ENCODE results near the gene TRPV4. TPM values are rescaled to one million over a fixed set of nuclear protein-coding genes. Genes with fewer than 3 reads are reported as not detected.

Gene TRPV4
- total RNA-seq, 4 donors from 2014 or later, result 0.13 to 0.82 (median 0.19) TPM; not detected in 1

DNA sequence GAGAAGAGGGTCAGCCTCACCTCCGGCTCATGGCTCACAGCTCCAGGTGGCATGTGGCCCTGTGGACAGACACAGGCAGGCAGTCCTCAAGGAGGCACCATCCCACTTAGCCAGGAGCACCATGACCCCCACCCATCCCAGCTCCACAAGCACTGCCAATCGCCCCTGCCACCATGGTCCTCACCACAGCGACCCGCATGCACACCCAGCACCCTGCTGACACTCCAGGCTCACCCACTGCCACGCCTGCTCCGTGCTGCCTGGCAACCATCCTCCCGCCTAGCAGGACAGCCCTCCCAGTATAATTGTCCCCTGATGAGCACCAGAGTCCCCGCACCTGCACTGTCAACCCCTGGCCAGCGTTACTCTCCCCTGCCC lies 50.9 kb downstream of the TRPV4 start:
- no peaks in the 10 kb centered on the region for H3K36me3 ChIP-seq
- no peak for ATAC-seq
- TF ChIP-seq, protein P1, sequence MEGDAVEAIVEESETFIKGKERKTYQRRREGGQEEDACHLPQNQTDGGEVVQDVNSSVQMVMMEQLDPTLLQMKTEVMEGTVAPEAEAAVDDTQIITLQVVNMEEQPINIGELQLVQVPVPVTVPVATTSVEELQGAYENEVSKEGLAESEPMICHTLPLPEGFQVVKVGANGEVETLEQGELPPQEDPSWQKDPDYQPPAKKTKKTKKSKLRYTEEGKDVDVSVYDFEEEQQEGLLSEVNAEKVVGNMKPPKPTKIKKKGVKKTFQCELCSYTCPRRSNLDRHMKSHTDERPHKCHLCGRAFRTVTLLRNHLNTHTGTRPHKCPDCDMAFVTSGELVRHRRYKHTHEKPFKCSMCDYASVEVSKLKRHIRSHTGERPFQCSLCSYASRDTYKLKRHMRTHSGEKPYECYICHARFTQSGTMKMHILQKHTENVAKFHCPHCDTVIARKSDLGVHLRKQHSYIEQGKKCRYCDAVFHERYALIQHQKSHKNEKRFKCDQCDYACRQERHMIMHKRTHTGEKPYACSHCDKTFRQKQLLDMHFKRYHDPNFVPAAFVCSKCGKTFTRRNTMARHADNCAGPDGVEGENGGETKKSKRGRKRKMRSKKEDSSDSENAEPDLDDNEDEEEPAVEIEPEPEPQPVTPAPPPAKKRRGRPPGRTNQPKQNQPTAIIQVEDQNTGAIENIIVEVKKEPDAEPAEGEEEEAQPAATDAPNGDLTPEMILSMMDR (IDR thresholded peaks at IDR 0.05), result no peak
- TF ChIP-seq POLR2AphosphoS5 (IDR thresholded peaks at IDR 0.05) (no peak), EP300 (IDR thresholded peaks at IDR 0.05) (no peak), POLR2A (IDR thresholded peaks at IDR 0.05) (no peak)
- no peak overlapping the region for H3K27ac ChIP-seq
- H3K4me3 ChIP-seq, result no peak overlapping the region
- H3K4me1 ChIP-seq, result no peaks in the 10 kb centered on the region
- 85 to 89% methylated on average over 4 to 8 of the region's 9 CpGs for WGBS, 2 donors (ENCODE audit: low coverage in 1 of 2)
- peaks cover 0 to 14% (median 0%) of the 10 kb centered on the region in 3 donors for H3K9me3 ChIP-seq
- H3K27me3 ChIP-seq, result peaks cover 13% of the 10 kb centered on the region

DNA sequence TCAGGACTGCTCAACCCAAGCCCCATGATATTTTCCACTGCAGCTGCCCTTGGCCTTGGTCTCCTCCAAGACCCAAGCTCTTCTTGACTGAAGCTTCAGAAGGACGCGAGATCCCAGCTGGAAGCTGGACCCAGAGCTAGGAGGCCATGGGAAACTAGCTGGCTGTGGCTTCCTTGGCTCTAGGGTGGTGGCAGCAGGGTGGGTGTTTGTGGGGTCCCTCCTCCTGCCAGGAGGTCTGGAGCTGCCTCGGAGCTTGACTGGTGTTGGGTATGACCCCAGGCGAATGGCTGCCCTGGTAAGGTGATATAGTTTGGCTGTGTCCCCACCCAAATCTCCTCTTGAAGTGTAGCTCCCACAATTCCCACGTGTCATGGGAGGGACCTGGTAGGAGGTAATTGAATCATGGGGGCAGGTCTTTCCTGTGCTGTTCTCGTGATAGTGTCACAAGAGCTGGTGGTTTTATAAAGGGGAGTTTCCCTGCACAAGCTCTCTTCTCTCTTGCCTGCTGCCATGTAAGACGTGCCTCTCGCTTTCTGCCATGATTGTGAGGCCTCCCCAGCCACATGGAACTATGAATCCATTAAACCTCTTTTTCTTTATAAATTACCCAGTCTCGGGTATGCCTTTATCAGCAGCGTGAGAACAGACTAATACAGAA lies 51.4 kb downstream of the TRPV4 start:
- WGBS, 2 donors (ENCODE audit: low coverage in 1 of 2), result 73 to 81% methylated on average over 5 to 6 of the region's 10 CpGs
- no peak for ATAC-seq
- H3K36me3 ChIP-seq, result no peaks in the 10 kb centered on the region

DNA sequence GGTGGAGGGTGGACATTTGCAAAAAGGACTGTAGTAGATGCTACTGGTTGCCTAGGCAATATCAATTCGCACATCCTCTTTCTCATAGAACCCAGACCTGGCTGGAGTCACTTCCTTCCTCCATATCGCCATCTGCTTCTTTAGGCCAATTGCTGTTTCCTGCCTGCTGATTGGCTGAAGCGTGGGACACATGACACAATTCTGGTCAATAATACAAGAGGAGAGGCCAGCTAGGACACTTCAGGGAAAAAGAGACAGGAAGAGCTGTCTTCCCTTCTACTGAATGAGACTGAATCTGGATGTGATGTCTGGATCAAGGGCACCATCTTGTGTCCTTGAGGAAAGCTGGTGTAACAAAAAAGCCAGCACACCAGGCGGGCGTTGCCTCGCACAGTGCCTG lies 53.8 kb downstream of the TRPV4 start:
- H3K36me3 ChIP-seq, result no peaks in the 10 kb centered on the region
- 87 to 90% methylated on average over 5 to 6 of the region's 6 CpGs for WGBS, 2 donors (ENCODE audit: low coverage in 1 of 2)

More for the DNA sequence above, 51.4 kb downstream of the TRPV4 start:
- peaks cover 0 to 14% (median 0%) of the 10 kb centered on the region in 3 donors for H3K9me3 ChIP-seq
- TF ChIP-seq, protein P1 (IDR thresholded peaks at IDR 0.05), result no peak
- TF ChIP-seq POLR2AphosphoS5 (IDR thresholded peaks at IDR 0.05), result no peak
- no peak for TF ChIP-seq POLR2A (IDR thresholded peaks at IDR 0.05)
- no peaks in the 10 kb centered on the region for H3K4me1 ChIP-seq
- H3K4me3 ChIP-seq, result no peak overlapping the region
- H3K27ac ChIP-seq, result no peak overlapping the region
- peaks cover 13% of the 10 kb centered on the region for H3K27me3 ChIP-seq

DNA sequence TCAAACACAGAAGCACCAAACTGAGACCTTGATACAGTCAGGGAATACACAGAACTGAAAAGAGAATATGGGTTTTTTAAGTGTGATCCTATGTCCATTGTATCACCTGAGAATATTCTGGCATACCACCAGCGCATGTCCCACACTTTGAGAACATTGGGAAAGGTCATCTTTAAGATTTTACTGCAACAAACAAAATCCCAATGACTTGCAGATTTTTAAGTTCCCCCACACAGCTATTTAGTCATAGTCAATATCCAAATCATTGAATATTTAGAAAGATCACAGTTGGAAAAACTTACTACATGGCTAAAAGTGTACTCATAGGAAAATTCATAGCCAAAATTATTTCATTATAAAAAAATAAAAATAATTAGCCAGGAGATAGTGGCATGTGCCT lies 54.5 kb downstream of the TRPV4 start:
- no peak for ATAC-seq
- Histone ChIP-seq H3K4me1 (peaks cover 0 to 1% (median 0%) of the 10 kb centered on the region in 3 donors), H3K36me3 (no peaks in the 10 kb centered on the region), H3K27me3 (peaks cover 14% of the 10 kb centered on the region), H3K27ac (no peak overlapping the region), H3K4me3 (no peak overlapping the region), H3K9me3 (peaks cover 0 to 14% (median 0%) of the 10 kb centered on the region in 3 donors)
- WGBS, 2 donors (ENCODE audit: low coverage in 1 of 2), result 100% methylated on average over 1 of the region's 1 CpG
- TF ChIP-seq EP300 (IDR thresholded peaks at IDR 0.05) (no peak), POLR2AphosphoS5 (IDR thresholded peaks at IDR 0.05) (no peak), POLR2A (IDR thresholded peaks at IDR 0.05) (no peak)
- TF ChIP-seq, protein P1 (IDR thresholded peaks at IDR 0.05), result no peak

More for the DNA sequence above, 53.8 kb downstream of the TRPV4 start:
- H3K4me1 ChIP-seq, result no peaks in the 10 kb centered on the region
- no peak overlapping the region for H3K4me3 ChIP-seq
- H3K27me3 ChIP-seq, result peaks cover 20% of the 10 kb centered on the region
- TF ChIP-seq EP300 (IDR thresholded peaks at IDR 0.05) (no peak), POLR2A (IDR thresholded peaks at IDR 0.05) (no peak), POLR2AphosphoS5 (IDR thresholded peaks at IDR 0.05) (no peak)
- TF ChIP-seq, protein P1 (IDR thresholded peaks at IDR 0.05), result no peak
- no peak for ATAC-seq
- no peak overlapping the region for H3K27ac ChIP-seq
- H3K9me3 ChIP-seq, result peaks cover 0 to 14% (median 0%) of the 10 kb centered on the region in 3 donors

DNA sequence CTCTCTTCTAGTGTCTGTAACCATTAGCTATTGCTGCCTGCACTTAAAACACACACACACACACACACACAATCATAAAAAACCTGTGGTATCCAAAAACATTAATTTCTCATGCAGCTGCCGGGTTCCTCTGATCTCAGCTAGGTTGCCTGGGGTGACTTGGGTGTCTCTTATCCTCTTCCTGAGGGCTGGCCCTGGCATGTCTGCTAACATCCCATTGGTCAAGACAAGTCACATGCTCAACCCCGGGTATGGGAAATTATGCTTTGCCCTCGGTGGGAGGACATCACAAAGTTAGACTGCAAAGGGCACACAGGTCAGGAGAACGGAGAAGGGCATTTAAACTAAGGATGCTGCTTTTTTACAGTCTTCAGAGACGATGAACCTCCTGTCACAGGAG lies 55.7 kb downstream of the TRPV4 start:
- Histone ChIP-seq H3K9me3 (peaks cover 0 to 14% (median 0%) of the 10 kb centered on the region in 3 donors), H3K27ac (no peak overlapping the region), H3K4me3 (no peak overlapping the region), H3K27me3 (peaks cover 8% of the 10 kb centered on the region), H3K4me1 (peaks cover 0 to 12% (median 0%) of the 10 kb centered on the region in 3 donors), H3K36me3 (no peaks in the 10 kb centered on the region)
- TF ChIP-seq, protein P1 (IDR thresholded peaks at IDR 0.05), result no peak
- TF ChIP-seq EP300 (IDR thresholded peaks at IDR 0.05) (no peak), POLR2AphosphoS5 (IDR thresholded peaks at IDR 0.05) (no peak), POLR2A (IDR thresholded peaks at IDR 0.05) (no peak)
- WGBS, 2 donors (ENCODE audit: low coverage in 1 of 2), result 40 to 50% methylated on average over 1 to 3 of the region's 5 CpGs
- ATAC-seq, result no peak
